GM19452 (cell line): ENCODE measurements around the gene FSTL5.

Experiments
- ATAC-seq: cut with Tn5 transposase; IDR thresholded peaks from one replicate; pipeline ENCODE4 v1.9.1; 2021; ENCODE audit not compliant: unreplicated experiment

FSTL5 gene

DNA sequence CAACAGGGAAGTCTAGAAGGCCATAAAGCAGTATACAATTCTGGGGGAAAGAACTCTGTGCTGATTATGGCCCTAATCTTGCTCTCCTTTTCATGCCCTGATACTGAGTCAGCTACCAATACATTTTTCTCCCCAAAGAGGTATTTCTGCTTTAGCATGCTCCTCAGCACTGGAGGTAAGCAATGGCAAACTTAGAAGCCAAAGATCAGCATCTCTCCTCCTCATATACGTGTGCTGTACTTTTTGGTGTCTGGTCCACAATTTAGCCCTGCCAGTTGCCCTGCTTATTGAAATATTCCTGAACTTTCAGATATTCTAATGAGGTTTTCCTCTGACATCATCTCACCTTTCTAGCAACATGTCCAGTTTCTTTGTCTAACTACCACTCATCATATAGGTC is 226.2 kb downstream of the FSTL5 start:
- no peak for ATAC-seq

- no peak for ATAC-seq
Observed at GRCh38 chr4:161936625-161937550, 226.9 kb downstream of the FSTL5 start.

- no peak for ATAC-seq
Observed at GRCh38 chr4:161931089-161931488, 232.7 kb downstream of the FSTL5 start.

DNA sequence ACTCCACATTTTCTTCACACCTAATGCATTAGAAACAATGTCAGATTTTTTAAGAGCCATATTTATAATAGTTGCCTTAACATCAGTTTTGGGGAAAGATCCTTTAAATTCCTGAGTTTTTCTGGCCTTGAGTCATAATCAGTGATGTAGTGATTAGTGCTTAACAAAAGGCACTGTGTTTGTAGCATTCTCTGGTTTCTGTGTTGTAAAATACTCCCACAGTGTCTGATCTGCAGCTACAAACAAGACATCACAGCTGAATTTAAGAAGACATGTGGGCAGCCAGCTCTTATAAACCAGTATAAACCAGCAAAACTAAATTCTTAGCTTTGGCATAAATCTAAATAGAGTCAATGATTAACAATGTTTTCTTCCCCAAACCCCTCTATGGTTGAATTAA is 233.8 kb downstream of the FSTL5 start:
- ATAC-seq, result no peak

- ATAC-seq, result no peak
Observed at GRCh38 chr4:161926033-161926828, 237.6 kb downstream of the FSTL5 start.

DNA sequence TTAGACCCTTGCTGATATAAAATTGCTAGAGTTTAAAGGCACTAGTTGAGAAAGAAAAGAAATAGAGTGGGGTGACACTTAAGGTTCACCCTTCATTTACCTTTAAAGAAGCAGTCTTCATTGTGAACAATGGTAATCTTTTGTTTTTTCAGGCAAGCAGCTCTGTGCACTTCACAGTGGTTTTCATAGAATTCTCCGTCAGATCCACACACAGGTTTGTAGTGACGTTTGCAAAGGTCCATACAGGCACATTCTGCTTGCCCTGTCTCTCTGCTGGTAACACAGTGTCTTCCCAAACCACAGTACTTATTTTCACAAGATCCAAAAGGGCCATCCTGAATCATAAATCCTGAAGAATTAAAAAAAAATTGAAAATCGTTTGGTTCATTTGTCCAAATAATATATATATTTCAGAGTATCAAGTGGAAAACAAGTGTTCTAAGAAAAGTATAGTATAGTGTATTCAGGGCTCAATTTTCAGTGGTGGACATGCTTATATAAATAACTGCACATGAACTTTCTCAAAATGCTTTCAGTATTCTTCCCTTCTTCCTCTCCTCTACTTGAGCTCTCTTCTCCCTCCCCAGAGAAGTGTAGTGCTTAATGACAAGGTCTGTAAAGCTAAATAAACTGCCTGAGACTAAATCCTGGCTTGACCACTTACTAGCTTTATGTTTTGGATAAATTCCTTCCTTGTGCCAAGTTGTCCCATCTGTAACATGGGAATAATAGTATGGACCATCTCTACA is 243.3 kb downstream of the FSTL5 start:
- no peak for ATAC-seq

GRCh38 chr4:161919442-161920220 is 244.2 kb downstream of the FSTL5 start:
- ATAC-seq, result no peak

GRCh38 chr4:161916035-161916434 is 247.8 kb downstream of the FSTL5 start:
- no peak for ATAC-seq

DNA sequence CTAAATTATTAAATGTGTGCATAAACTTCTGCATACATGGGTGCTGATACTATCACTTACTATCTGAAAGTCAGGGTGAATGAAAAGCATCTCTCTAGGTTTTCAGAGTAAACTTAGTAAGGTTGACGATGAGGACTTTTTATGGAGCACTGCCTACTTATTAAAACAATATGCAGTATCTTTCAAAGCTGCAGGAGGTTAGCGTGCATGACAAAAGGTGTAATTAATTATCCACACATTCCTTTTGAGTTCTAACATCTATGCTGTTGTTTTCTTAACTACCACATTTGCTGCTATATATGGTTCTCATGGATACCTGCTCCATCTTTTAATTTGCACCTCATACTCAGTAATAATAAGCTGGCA is 256.2 kb downstream of the FSTL5 start:
- no peak for ATAC-seq

- ATAC-seq, result no peak
Observed at GRCh38 chr4:161906836-161907589, 256.8 kb downstream of the FSTL5 start.

- ATAC-seq, result no peak
Observed at GRCh38 chr4:161900110-161900509, 263.7 kb downstream of the FSTL5 start.

DNA sequence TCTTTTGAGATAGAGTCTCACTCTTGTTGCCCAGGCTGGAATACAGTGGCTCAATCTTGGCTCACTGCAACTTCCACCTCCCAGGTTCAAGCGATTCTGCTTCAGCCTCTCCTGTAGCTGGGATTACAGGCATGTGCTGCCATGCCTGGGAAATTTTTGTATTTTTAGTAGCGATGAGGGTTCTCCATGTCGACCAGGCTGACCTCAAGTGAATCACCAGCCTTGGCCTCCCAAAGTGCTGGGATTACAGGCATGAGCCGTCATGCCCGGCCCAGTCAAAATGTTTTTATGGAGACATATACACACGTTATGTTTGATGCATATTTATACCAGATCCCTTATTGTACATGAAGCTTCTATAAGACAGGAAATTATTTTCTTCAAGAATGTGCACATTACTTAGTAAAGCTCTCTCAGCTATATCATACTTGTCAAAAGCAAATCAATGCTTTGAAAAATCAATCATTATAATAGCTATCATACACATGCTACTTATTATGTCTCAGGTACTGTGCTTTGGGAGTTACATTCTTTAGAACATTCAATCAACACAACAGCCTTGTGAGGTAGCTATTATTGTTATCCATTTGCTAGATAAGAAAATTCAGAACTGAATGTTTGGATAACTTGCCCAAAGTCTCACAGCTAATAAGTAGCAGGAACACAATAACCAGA is 269.2 kb downstream of the FSTL5 start:
- ATAC-seq, result no peak

GRCh38 chr4:161894014-161894413 is 269.8 kb downstream of the FSTL5 start:
- ATAC-seq, result no peak

- no peak for ATAC-seq
Observed at GRCh38 chr4:161893566-161893965, 270.2 kb downstream of the FSTL5 start.

- no peak for ATAC-seq
Observed at GRCh38 chr4:161892951-161893350, 270.8 kb downstream of the FSTL5 start.

DNA sequence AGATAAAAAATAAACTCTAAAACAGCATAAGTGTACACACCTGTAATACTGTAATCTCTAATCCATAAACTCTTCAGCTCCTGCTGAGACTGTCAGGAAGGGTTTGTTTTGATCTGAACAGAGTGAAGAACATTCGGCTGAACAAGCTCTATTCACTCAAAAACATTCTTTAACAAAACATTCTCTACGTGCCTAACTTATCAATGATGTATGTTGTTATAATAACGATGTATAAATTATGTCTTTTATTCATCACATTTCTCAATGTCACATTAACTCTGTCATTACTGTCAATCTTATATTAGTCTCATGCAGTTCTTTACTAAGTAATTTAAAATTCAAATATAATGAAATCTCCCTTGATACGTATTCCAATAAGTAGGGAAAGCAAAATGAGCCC is 280.6 kb downstream of the FSTL5 start:
- ATAC-seq, result no peak

GRCh38 chr4:161881370-161881769 is 282.4 kb downstream of the FSTL5 start:
- no peak for ATAC-seq

- no peak for ATAC-seq
Observed at GRCh38 chr4:161869511-161869910, 294.3 kb downstream of the FSTL5 start.

GRCh38 chr4:161856711-161857326 is 307.0 kb downstream of the FSTL5 start:
- no peak for ATAC-seq
